HL-60/S4 treated with phorbol 12-myristate 13-acetate at 8.2 ng/mL for 4 days and 3 days (cell line): ENCODE measurements around the gene PRICKLE4.

Experiments used
- in situ Hi-C: fragments of 300-500 bp; cut with MboI; formaldehyde crosslinking; loops from 2 replicates; pipeline ENCODE4 v1.15.0; 2022; ENCODE audit warnings: low sequenced_read_pairs

The PRICKLE4 gene

DNA sequence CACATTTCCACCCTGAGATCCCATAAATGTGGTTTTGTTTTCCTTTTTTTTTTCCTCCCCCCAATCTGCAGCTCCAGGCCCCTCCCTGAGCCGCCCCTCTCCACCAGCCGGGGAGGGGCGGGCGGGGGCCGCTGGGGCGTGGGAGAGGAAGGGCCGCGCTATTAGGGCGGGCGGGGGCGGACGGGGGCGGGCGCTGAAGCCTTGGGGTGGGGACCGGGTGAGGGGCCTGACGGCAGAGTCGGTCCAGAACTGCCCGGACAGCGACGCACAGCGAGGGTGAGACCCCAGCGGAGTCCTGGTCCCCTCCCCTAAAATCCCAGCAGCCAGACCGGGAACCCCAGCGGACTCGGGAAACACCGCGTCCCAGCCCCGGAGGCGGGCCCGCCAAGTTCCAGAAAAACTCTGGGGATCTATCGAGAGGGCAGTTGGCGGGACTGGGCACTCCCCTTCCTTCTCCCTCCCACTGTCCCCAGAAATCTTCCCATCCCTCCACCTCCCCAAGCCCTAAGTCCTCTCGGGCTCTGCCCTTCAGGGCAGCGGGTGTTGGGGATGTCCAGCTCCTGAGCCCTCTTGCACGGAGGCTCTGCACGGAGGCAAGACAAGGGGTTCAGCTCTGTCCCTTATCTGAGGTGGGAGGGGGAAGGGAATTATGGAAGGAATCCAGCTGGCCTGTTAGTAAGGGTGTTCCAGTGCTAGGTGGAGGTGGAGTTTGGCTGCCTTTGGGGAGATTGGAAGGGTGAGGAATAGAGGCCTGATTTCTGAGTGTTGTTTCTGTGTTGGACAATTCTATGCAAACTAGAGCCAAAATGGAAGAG is at the start of gene PRICKLE4:
PRICKLE4 (plus strand) TSS at position 232 of the 815 bp plus-strand sequence. CDS start 2,692 bp downstream, outside the sequence.
- in situ Hi-C loops, result loop anchor here (10.0 kb wide), 1 partner anchor 264 kb away; no protein-coding TSS in a partner anchor

DNA sequence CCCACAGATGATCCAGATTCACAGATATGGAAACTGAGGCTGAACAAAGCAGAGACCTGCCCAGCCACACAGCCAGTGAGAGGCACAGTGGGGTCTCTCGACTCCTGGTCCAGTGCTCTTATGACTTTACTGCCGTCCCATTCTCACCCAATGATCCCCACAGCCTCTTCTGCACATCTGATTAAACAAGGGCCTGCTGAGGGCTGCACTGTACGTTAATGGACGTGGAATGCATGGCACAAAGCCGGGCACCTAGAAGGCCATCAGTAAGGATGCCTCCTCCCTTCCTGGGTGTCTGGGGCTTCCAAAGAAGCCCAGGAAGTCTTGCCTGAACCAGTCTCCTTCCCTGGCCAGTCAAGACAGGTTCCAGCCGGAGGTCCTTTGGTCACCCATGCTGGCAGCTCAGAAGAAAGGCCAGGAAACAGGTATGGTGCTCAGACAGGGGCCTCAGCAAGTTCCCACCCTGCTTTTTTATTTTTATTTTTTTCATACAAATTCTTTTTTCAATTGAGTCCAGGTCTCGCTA is 49.0 kb upstream of the PRICKLE4 start:
- in situ Hi-C loops, result no loop called here

DNA sequence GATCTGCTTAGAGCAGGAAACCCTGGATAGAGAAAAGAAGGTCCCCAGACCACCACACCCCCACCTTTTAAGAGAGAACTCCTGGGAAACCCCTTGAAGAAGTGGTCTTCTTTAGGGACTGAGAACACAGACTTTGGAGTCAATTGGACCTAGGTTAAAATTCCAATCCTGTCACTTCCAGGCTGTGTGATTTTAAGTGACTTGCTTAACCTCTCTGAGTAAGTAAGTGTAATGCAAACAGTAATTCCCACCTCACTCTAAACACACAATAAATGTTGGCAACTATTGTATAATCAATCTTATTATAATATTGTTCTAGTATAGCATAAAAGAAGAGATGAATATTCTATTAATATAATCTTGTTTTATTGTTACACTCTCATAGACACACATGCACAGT is 48.4 kb upstream of the PRICKLE4 start:
- in situ Hi-C loops, result no loop called here

DNA sequence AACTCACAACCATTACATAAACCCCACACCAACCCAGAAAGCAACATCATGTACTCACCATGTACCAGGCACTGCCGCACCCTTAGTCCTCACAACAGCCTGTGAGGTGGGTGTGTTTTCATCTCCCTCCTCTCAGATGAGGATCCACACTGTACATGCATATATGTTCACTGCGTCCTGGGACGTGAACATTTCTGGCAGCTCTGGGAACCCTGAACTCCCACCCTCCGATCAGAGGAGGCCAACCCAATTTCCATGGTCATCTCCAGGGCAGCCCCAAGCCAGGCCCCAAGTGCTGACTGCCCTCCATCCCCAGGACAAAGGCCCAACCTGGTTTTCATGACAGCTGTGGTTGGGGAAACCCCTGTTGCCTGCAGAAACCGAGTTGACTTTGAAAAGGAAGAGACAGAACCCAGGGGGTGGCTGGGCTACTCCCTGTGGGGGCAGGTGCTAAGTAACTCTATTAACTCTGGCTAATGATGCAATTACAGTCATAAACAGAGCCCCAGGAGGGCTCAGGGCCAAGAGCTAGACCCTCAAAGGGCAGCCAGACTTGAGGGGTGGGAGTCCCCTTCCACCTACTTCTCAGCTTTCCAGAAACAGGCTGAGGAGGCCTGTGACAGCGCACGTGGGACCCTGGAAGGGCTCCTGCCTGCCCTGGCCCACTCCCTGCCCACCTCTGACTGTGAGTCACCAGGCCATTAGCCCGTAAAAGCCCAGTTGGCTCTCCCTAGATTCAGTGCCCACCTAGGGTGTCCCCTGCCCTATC is 47.8 kb upstream of the PRICKLE4 start:
- in situ Hi-C loops, result no loop called here

DNA sequence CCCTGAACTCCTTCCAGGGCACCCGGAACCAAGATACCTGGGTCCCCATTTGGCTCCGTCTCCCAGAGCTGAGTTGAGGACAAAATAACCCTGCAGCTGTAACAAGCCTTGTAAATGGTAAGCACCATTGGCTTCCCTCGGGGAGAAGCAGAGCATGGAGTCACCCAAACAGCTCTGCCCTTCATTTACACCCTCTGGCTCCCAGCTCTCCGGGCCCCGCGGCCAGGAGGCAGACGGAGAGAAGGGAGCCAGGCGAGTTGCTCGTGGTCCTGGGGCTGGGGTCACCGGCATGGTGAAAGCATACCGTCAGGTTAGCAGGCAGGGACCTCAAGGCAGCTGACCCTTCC is 47.2 kb upstream of the PRICKLE4 start:
- in situ Hi-C loops, result no loop called here

DNA sequence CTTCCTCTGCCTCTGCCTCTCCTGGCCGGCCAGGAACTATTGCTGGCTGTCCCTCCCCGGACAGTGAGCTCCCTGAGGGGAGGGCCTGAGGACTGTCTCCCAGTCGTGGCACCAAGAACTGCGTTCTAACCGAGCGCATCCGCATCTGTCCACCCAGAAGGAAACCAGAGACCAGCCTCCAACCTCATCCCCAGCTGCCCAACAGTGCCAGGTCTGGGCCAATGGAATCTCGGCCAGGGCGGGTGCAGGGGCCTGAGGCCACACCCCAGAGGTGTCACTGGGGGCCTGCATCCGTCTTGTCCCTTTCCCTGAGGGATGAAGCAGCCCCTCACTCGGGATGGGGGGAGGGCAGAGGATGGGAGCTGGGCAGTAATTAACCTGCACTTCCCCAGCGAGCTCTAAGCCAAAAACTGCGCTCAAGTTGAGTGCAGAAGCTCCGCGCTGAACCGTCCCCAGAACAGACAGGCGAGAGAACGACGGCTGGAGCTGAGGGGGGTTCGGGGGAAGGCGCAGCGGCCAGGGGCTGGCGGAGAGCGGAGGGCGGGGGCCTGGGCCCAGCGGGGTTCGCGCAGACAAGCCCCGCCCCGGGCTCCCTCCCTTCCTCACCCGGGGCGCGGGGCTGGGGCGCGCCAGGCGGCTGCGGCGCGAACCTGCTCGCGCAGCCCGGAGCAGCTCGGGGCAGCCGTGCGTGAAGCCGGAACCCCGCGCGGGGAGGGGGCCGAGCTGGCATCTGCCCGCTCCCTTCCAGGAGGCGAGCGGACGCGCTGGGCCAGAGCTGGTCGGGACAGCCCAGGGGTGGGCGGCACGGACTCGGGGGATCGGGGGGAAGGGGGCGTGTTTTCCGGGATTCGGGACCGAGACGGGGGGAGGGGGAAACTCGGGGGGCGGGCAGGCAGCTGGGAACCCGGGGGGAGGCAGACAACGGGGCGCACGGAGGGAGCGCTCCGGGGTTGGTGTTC is 46.6 kb upstream of the PRICKLE4 start:
- in situ Hi-C loops, result no loop called here

- in situ Hi-C loops, result no loop called here
These were observed 45.7 kb upstream of the PRICKLE4 start for GRCh38 chr6:41734666-41735426.

GRCh38 chr6:41735427-41736185 is 45.0 kb upstream of the PRICKLE4 start, which contains the start of gene TFEB:
Gene TFEB, minus strand, starts transcription at chr6:41735608. Its CDS starts 44,395 bp downstream, at chr6:41691213.
- in situ Hi-C loops, result no loop called here

GRCh38 chr6:41736186-41736733 is 44.3 kb upstream of the PRICKLE4 start:
- in situ Hi-C loops, result no loop called here

DNA sequence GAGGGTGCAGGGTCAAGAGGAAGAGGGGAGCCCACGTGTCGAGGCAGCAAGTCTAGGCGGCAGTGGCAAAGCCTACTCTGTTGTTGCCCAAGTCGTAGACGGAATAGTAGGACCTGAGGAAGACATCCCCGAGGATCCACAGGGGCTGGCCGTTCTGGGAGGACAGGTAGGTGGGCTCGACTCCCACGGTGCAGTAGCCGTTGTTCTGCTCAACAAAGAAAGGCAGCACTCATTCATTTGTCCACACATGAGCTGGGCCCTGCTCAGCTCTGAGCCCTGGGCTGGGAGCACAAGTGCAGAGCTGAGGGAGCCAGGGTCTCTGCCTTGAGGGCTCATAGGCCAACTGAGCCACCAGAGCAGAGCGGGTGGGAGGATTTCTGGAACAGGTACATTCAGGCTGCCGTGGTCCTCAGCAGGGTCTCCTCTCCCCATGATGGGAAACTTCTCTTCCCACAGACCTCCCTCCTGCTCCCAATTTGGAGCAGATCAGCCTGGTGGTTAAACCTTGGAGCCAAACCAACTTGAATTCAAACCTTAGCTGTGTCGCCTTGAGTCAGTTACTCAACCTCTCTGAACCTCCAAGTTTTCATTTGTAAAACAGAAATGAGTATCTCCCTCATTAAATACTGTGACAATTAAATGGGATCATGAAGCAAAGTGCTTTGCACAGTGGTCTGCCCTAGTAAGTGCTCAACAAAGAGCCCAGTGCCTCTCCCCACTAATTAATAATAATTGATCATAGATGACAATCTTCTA is 43.6 kb upstream of the PRICKLE4 start:
- in situ Hi-C loops, result no loop called here

DNA sequence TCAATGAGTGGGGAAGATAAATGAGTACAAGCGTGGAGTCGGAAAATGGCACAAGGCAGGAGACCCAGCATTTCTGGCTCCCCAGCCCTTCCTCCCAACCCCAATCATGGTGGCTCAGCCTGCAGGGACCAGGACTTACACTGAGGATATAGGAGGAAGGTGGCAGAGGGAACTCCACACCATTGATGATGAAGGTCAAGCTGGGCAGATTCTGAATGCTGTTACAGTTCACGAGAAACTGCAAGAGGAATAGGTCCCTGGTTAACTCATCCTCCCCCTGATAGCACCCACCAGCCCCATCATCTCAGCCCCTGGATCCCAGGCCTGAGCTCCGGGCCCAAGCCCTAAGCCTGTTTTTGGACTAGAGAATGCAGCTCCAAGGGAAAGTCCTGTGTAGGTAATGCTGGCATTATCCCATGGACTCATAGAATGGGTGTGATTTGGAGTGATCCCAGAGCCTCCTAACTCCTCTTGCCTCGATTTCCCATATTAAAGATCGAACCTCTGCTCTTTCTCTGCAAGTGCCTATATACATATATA is 42.9 kb upstream of the PRICKLE4 start:
- in situ Hi-C loops, result no loop called here

DNA sequence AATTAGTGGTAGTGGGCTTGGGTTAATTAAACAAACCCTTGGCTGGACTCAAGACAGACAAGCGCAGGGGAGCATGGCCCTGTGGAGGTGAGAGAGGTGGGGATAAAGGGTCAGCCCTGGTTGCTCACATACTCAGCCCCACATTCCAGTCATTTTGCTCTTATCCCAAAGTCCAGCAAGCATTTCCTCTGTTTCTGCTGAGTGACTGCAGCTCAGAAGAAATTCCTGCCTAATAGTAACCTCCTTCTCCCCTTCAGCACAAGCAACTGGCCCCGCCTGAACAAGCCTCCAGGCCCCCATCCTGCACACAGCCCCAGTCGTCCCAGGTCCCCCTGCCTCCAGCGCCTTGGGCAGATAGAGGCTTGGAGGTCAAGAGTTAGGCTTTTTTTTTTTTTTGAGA is 41.5 kb upstream of the PRICKLE4 start:
- in situ Hi-C loops, result no loop called here

DNA sequence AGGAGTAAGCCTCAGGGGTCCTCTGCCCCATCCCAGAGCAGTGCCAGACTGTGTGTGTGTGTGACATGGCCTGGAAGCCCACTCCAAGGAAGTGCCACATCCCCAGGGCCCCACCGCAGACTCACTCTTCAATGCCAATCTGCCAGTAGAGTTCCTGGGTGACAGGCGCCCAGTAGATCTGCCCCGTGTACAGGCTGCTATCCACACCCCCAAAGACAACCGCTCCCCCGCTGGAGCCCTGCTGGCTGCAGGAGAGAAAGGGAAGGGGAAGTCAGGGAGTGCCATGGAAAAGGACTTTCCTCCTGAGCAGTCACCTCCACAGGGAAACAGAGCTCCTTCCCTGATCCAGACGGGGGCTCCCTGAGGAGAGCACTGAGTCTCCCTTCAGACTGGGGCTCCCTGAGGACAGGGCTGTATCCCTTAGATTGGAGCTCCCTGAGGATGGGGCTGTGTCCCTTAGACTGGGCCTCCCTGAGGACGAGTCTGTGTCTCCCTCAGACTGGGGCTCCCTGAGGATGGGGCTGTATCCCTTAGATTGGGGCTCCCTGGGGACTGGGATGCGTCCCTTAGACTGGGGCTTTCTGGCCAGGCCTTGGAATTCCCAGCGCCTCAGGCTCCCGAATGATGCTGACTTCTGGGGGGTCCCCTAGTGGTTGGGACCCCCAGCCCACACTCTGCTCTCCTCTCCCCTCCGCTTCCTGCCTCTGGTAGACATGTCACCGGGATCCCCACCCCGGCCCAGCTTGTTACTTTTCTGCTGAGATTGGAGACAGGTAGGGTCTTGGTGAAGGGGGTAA is 40.0 kb upstream of the PRICKLE4 start:
- in situ Hi-C loops, result no loop called here

- in situ Hi-C loops, result no loop called here
These were observed 38.7 kb upstream of the PRICKLE4 start for GRCh38 chr6:41741625-41742490.

DNA sequence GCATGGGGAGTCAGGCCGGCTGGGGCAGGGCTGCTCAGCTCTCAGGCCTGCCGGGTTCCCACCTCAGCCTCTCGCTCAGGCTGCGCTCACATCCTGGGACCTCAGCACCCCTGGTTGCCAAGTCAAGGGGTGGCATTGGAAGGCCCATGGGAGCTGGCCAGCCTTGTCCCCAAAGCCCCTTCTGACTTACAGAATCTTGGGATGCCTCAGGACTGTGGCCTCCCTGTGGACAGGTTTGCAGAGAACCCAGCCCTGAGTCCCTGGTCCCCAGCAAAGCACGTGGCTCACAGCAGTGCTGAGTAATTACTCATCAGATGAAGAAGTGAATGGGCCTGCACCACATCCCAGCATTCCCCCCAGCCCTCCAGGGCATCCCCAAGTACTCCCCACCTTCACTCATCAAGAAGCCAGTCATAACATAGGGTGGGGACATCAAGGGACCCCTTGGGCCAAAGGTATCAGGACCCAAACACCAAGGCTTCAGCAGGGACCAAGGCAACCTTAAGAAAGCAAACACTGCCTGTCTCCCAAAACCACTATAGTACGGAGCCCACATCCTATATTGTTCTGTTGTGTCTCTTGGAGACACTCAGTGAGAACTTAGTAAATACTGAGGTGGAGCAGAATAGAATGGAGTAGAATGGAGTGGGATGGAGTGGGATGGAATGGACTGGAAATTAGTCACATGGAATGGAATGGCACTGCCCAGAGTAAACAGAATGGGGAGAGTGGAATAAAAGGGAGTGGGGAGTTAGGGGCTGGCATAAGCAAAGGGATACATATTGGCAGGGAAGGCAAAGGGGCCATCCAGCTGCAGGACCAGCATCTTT is 37.0 kb upstream of the PRICKLE4 start:
- in situ Hi-C loops, result no loop called here
